NCI-H345 (cell line): ENCODE results near the gene TNFRSF18.
"Not testable (repeated sequence)": the region's sequence is repeated elsewhere in the genome, so short reads cannot be mapped to it uniquely, and the experiment has no call there.

ENCODE experiments used
- DNase-seq: peaks from one replicate; lab custom pipeline; 2025; lab: John Stamatoyannopoulos, UW

The TNFRSF18 gene, protein sequence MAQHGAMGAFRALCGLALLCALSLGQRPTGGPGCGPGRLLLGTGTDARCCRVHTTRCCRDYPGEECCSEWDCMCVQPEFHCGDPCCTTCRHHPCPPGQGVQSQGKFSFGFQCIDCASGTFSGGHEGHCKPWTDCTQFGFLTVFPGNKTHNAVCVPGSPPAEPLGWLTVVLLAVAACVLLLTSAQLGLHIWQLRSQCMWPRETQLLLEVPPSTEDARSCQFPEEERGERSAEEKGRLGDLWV

DNA sequence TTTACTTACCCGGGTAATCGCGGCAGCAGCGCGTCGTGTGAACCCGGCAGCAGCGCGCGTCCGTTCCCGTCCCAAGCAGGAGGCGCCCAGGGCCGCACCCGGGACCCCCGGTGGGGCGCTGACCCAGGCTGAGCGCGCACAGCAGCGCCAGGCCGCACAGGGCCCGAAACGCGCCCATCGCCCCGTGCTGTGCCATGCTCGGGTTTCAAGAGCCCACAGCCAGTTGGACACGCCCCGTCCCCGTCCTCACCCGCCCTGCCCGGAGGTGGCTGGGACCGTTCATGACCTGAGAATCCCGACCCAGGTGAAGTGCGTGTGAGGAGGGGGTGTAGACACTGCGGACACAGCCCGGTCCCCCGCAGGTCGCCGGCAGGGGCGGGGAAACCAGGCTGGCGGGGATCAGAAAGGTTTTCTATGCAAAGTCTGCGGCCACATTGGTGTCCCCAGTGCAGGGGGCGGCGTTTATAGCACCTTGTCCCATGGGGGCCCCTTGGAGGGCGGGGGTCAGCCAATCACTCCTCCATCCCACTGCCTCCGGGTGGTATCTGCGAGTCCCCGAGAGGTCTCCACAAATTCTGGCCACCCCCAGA, at the start of gene TNFRSF18:
Gene TNFRSF18 (minus strand): TSS at position 217 of the 590 bp plus-strand sequence. CDS start 21 bp downstream, at position 196.
- peak; percentile 7 for DNase-seq

DNA sequence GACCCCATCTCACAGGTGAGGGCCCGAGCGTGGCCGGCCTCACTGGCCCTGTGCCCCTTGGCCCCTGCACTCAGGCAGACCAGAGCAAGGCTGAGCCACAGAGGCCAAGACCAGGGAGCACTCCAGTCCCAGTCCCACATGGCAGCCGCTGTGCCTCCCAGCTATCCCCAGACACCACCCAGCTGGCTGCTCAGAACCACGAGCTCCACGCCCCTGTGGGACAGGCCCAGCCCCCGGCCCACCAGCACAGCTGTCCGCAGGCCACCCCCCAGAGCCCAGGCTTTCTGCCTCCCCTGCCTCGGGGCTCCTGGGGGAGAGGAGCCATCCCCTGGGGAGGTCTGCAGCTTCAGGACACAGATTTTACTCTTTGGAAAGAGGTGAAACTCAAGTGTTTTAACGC, 49.2 kb upstream of the TNFRSF18 start:
- DNase-seq: no peak

DNA sequence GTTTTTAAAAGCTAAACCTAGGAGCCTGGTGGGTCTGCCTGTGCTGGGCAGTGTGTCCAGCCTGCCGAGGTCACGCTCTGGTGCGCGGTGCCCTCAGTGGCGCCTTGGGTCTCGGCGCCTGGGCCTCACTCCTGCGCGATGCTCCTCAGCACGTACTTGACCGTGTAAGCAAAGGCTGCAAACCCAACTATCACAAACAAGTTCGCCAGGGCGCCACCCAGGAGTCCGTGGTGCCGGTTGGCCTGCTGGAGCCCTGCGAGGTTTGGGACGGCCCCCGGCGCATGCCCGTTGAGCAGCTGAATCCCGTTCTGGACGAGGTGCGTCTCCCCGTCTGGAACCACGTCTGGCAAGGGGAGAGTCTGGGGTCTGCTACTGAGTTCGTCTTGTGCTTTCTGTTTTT, 48.7 kb upstream of the TNFRSF18 start:
- DNase-seq: no peak

DNA sequence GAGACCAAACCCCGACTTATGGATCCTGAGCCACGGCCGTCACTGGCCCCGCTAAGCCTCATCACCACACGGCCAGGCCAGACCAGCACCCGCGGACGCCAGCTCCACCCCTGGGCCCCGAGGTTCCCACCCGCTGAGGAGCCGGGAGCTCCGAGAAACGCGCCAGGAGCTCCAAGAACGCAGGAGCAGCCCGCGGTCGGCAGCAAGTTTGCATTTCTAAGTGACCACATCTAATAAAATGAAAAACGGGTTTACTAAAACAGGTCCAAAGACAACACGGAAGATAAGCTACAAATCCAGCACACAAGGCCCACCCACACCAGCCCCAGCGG, 48.2 kb upstream of the TNFRSF18 start:
- DNase-seq: no peak

DNA sequence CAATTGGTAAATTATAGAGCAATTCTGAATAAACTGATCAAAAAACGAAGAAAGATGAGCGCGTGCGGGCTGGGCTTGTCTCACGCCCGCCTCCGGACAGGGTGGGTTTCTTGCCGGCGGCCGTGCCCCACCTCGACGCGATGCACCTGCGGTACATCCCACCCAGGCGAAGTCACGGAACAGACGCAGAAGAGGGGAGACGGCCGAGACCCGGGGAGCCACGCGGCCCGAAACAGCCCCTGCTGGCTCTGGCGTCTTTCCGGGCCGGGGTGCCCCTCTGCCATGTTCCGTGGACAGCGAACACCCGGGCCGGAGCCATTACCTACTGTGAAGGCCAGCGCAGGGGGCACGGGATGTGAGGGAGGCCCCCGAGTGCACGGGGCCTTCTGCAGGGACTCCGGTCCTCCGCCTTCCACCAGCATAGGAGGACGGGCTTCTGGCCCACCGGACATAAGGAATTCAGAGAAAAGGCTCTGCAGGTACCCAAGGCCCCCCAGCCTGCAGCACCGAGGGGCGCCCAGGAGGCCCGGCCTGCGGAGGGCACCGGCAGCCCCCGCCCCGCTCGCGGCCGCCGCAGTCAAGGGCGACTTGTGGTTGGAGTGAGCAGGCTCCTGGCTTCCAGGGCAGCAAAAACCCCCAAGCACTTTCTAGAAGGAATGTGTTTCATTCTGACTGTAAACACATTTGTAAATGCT, 47.7 kb upstream of the TNFRSF18 start:
- DNase-seq: no peak

DNA sequence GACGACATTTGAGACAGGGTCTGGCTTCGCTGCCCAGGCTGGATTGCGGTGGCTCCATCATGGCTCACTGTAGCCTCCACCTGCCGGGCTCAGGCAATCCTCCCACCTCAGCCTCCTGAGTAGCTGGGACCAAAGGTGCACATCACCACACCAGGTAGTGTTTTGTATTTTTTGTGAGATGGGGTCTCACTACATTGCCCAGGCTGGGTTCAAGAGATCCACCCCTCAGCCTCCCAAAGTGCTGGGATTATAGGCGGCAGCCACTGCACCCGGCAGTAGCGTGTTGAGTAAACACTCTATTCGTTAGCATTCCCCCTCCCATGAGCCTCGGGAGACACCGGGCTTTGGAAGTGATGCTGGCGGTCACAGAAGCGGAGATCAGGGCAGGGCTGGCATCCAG, 46.9 kb upstream of the TNFRSF18 start:
- DNase-seq: no peak

DNA sequence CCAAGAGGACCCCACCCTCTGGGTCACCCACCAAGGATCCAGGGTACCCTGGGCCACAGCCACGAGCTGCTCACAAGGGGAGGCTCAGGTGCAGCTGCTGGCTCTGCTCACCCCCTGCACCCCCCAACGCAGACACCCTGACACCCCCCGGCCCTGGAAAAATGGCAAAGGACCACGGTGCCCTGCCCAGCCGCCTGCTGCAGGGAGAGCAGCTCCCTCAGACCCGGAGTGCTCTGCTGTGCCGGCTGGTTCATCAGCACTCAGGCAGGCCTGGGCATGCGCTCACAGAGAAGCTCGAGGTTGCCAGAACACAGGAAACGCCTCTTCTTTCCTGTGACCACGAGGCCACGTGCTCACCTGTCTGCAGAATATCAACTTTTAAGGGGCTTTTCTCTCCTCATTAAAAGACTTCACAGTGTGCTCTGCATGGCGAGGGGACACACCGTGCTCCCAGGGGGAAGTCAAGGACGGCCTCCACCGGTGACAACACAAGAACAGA, 44.4 kb upstream of the TNFRSF18 start:
- DNase-seq: peak; percentile 57

DNA sequence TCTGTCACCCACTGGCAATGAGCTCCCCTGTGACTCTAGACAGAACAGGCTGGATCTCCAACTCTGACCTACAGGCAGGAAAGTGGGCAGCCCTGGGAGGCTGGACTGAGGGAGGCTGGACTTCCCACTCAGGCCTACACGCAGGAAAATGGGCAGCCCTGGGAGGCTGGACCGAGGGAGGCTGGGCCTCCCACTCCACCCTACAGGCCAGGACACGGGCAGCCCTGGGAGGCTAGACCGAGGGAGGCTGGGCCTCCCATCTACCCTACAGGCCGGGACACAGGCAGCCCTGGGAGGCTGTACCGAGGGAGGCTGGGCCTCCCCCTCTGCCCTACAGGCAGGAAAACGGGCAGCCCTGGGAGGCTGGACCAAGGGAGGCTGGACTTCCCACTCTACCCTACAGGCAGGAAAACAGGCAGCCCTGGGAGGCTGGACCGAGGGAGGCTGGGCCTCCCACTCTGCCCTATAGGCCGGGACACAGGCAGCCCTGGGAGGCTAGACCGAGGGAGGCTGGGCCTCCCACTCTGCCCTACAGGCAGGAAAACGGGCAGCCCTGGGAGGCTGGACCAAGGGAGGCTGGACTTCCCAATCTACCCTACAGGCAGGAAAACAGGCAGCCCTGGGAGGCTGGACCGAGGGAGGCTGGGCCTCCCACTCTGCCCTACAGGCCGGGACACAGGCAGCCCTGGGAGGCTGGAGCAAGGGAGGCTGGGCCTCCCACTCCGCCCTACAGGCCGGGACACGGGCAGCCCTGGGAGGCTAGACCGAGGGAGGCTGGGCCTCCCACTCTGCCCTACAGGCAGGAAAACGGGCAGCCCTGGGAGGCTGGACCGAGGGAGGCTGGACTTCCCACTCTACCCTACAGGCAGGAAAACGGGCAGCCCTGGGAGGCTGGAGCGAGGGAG, 41.9 kb upstream of the TNFRSF18 start:
- DNase-seq: not testable (repeated sequence)

DNA sequence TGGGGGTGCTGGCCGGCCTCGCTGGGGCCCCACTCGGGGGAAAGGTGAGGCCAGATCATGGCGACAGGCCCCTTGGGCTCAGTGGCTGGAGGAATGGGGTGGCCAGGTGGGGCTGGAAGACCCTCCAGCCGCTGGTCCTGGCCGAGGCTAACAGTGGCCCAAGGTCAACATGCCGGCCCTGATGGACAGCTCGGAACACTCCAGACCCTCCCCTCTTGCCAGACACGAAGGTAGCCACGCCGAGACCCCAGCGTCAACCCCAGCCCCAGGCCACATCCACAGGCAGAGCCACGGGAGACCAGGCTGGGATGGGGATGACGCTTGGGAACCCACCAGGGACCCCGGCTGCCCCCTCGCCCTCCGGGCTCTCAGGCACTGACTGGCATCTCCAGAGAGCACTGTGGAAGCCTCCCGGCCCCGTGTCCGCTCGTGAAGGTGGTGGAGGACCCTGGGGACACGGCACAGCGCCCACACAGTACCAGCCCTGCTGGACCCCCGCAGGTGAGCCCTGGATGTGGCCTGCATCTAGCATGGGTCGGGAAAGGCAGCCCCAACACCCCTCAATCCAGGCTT, 41.0 kb upstream of the TNFRSF18 start:
- no peak for DNase-seq

DNA sequence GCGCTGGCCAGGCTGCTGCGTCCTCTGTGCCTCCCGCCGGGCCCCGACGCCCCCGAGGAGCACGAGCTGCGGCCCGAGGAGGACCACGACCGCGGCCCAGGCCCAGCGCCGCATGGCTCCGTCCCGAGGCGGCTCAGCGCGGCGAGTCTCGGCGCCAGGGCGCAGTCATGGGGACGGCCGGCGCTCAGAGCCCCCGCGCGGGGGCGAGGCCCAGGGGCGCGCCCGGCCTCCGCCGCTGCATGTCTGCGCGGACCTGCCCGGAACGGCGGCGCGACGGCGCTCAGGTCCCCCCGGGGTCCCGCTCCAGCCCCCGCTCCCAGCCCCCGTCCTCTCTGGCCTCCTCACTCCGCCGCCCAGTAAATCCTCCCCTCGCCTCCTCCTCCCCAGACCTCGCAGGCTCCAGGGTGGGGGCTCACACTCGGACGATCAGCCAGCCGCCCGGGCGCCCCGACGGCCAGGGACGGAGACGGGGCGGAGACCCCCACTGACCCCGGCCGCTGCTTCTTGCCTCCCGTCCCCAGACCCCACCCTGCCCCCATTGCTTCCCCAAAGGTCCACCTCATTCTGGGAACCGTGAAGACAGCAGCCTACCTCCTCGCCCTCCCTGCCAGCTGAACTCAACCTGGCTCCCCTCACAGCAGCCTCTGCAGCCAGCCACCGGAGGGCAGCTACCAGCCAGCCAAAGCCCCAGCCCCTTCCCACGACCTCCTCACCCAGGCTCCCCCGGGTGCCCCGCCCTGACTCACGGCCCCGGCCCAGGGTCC, 40.4 kb upstream of the TNFRSF18 start, which contains the start of gene C1QTNF12:
Gene C1QTNF12 (minus strand): TSS at position 146 of the 764 bp plus-strand sequence. CDS start 32 bp downstream, at position 114.
- no peak for DNase-seq

DNA sequence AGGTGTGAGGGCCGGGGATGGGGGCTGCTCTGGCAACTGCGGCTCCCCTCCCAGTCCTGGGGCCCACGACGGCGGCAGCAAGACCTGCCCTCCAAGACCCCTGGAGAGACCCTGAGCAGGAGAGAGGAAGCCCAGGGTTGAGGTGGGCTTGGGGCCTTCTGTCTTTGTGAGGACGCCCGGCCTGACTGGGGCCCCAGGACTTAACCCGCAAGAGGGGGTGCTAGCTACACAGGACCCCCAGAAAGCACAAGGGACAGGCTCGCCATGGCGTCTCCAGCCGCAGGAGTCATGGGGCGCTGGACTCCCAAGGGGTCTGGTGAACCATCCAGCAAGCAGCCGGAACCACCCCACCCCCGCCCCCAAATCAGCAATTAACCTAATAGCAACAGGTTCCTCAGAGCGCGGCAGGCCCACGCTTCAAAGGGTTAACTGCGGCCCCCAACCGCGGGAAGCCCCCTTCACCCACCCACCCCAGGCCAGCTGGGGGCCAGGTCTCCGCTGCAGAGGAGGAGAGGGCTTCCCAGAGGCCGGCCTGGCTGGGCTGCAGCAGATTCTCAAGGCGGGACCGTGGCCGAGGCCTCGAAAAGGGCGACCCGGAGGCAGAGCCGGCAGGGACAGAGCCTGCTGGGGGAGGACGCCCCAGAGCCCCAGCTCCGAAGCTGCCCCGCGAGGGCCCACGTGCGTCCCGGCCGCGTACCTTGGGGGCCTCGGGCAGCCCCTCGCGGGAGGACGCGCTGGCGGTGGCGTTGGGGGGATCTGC, 39.6 kb upstream of the TNFRSF18 start:
- no peak for DNase-seq

DNA sequence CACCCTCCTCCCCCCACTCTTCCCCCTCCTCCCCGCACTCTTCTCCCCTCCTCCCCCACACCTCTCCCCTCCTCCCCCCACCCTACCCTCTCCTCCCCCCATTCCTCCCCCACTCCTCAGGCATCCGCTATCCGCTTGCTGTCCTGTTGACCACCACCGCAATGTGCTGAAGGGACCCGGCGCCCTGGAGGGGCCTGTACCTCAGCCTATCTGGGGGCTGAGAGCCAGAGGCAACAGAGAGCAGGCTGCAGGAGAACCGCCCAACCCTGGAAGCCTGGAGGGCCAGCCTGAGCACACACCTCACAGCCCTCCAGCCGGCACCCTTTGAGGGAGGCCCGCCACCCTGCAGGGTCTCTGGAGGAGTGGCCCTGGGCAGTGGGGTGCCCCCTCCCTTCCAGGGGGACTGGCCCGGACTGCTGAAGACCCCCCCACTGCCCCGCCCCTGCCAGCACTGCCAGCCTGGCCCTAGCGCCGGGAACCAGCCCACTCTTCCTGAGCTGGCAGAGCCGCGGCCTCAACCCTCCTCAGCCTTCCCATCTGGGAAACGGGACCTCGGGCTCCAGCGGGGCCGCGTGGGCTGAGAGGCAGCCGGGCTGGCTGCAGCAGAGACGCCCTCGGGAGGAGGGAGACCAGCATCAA, 38.9 kb upstream of the TNFRSF18 start:
- DNase-seq: no peak

DNA sequence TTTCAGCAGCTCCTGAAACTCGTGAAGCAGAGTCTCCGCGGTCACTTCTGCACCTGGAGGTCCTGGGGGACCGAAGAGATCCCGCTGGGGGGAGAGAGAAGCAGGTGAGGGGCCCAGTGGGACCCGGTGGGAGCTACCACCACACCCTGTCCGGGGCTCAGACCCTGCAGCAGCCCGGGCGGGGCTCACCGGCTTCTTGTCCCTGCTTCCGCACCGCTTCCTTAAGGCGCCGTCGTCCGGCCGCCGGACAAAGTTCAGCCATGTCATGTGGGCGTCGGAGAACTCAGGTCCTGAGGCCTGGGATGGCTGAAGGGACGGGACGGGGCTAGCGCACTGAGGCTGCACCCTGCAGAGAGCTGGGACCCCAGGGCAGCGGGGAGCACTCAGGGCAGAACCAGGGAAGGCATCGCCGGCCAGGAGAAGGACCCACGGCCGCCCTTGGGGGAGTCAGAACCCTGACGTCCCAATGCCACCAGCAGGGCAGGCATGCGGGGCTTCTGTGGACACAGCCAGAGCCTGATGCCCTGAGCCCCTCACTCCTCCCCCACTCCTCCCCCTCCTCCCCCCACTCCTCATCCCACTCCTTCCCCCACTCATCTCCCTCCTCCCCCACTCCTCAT, 37.9 kb upstream of the TNFRSF18 start:
- DNase-seq: no peak

DNA sequence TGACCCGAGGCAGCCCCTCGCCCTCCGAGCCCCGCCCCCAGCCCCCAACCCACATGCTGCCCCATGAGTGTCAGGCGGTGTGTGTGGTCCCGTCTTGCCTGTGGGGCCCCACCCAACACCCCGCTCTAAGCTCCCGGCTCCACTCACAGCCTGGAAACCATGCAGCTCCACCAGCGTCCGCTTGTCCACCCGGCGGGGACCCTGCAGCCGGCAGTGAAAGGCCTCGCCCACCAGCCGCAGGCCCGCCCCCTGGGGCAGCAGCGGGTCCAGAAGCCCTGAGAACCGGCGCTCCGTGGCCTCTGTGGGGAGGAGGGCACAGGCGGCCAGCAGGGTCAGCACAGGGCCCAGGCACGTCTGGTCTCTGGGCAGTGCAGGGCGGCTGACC, 37.4 kb upstream of the TNFRSF18 start:
- no peak for DNase-seq

DNA sequence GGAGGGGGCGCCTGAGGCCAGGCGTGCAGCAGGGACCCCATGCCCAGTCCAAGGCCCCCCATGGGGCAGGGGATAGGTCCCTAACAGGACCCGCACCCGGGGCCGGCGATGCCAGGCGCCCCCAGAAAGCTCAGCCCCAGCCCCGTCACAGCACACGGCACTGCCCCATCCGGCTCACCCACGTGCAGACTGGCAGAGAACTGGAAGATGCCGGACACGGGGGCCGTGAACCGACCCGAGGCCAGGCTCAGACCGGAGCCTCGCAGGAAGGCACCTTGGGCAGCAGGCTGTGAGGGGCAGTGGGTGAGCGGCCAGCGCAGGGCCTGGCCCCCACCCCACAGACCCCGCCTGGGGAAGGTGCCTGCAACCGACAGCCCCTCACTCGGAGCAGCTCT, 36.9 kb upstream of the TNFRSF18 start:
- no peak for DNase-seq

DNA sequence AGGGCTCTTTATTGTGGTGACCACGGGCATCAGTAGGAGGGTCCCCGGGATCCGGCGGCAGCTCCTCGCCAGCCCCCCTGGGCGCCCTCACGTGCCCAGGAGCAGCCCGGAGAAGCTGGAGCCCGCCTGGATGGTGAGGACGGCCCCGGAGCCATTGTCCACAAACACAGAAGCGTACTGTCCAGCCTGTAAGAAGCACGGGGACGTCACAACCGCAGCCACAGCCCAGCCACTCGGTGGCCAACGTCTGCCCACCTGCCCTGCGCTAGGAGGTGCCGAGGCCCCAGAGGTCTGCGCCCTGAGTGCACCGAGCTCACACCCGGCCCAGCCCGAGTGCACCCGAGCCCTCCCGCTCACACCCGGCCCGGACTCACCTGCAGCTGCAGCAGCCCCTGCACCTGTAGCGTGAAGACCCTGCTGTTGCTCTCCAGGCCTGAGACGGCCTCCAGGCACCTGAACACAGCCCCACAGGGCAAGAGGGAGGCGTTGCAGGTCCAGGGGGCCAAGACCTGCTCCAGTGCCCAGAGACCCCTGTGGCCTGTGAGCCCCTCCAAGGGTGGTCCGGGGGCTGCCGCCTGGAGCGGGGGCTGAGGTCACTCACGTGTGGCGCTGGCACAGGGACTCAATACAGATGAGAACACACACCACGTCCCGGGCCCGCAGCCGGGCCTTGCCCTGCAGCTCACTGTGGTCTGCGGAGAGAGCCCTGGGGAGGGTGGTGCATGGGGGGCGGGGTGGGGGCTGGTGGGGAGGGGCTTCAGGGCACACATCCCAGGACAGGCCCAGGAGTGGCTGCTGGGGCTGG, 36.3 kb upstream of the TNFRSF18 start:
- DNase-seq: no peak

DNA sequence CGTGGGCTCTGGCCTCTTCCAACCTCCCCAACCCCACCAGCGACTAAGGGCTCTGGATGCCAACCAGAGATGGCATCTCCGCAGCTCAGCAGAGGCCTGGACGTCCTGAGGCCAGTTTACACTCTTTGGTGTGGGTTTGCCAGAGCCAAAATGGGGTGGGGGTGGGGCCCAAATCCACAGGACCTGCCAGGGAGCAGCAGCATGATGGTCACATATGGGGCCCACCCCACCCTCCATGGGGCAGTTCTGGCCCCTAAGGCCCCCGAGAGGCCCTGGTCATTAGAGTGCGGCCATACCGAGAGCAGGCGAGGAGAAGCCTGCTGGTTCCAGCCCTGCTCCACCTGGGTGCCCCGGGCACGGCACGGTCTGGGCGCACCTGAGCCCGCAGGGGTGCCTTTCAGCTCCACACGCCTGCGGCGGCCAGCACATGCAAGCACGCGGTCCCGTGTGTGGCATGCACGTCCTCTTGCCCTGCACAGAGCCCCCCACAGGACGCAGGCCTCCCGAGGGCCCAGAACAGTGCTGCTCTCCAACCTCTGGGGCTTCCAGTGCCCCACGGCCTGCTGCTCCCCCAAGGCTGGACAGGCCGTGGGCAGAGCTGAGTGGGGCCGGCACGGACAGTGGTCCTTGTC, 35.3 kb upstream of the TNFRSF18 start:
- no peak for DNase-seq
